Activated CD4-positive, alpha-beta T cell treated with anti-CD3 and anti-CD28 coated beads for 36 hours (primary cell): Measurements from ENCODE around the gene GALNT3. TPM values are rescaled to one million over a fixed set of nuclear protein-coding genes. Genes with fewer than 3 reads are reported as not detected.

ENCODE experiments used
- ATAC-seq: fragments of 200-7000 bp; cut with Tn5 transposase; one replicate; pipeline ENCODE4 v1.10.0; 2021; ENCODE audit warnings: mild to moderate bottlenecking, moderate library complexity
- CTCF ChIA-PET: fragments of 350-600 bp; sonication (Branson Sonifier 250); formaldehyde crosslinking; loops from one replicate; lab custom pipeline; 2021; ENCODE audit warnings: antibody characterized with exemption; lab: Charles Lee
- POLR2A ChIA-PET: fragments of 350-600 bp; sonication (Branson Sonifier 250); formaldehyde crosslinking; loops from one replicate; lab custom pipeline; 2021; ENCODE audit warnings: antibody characterized with exemption, inconsistent platforms; lab: Charles Lee
- DNase-seq: peaks from one replicate; pipeline ENCODE4 v3.0.0-alpha.2; 2020
- H3K27ac Mint-ChIP-seq: one replicate; pipeline ENCODE4 v1.8.0; 2021; ENCODE audit warnings: mixed read lengths
- H3K27me3 Mint-ChIP-seq: one replicate; pipeline ENCODE4 v1.8.0; 2021; ENCODE audit warnings: mixed read lengths
- H3K36me3 Mint-ChIP-seq: one replicate; pipeline ENCODE4 v1.8.0; 2021; ENCODE audit warnings: low read depth, mixed read lengths
- H3K4me1 Mint-ChIP-seq: one replicate; pipeline ENCODE4 v1.8.0; 2021; ENCODE audit warnings: mixed read lengths
- H3K4me3 Mint-ChIP-seq: one replicate; pipeline ENCODE4 v1.8.0; 2021; ENCODE audit warnings: mild to moderate bottlenecking, moderate library complexity, mixed read lengths
- H3K9me3 Mint-ChIP-seq: one replicate; pipeline ENCODE4 v1.8.0; 2021; ENCODE audit warnings: low read depth, mixed read lengths
- intact Hi-C, 2 experiments: fragments of 100-400 bp; cut with DNase I in 1 of 2; cut with micrococcal nuclease in 1 of 2; formaldehyde crosslinking; loops; one replicate each; pipeline versions ENCODE4 v1.14.2 to v1.15.1; 2022 to 2024; cut with DNase I, micrococcal nuclease
- total RNA-seq, 2 experiments: library from RNA; stranded (reverse); gene quantifications; one replicate each; pipeline ENCODE4 v1.2.3, GENCODE V29; 2021

Gene GALNT3
- total RNA-seq, 2 experiments from 2014 or later: 3.0 to 5.5 TPM

- CTCF ChIA-PET: no interaction called here
- POLR2A ChIA-PET: no interaction called here
- ATAC-seq (no peak), DNase-seq (no peak)
- H3K4me3 Mint-ChIP-seq: no peak overlapping the region
- no peaks in the 10 kb centered on the region for H3K4me1 Mint-ChIP-seq
- intact Hi-C loops: no loop called here
- H3K36me3 Mint-ChIP-seq: no peaks in the 10 kb centered on the region
- H3K27me3 Mint-ChIP-seq: peaks cover 8% of the 10 kb centered on the region
- no peak overlapping the region for H3K27ac Mint-ChIP-seq
- no peaks in the 10 kb centered on the region for H3K9me3 Mint-ChIP-seq
Measured at GRCh38 chr2:165818920-165819319, 24.9 kb upstream of the GALNT3 start.

DNA sequence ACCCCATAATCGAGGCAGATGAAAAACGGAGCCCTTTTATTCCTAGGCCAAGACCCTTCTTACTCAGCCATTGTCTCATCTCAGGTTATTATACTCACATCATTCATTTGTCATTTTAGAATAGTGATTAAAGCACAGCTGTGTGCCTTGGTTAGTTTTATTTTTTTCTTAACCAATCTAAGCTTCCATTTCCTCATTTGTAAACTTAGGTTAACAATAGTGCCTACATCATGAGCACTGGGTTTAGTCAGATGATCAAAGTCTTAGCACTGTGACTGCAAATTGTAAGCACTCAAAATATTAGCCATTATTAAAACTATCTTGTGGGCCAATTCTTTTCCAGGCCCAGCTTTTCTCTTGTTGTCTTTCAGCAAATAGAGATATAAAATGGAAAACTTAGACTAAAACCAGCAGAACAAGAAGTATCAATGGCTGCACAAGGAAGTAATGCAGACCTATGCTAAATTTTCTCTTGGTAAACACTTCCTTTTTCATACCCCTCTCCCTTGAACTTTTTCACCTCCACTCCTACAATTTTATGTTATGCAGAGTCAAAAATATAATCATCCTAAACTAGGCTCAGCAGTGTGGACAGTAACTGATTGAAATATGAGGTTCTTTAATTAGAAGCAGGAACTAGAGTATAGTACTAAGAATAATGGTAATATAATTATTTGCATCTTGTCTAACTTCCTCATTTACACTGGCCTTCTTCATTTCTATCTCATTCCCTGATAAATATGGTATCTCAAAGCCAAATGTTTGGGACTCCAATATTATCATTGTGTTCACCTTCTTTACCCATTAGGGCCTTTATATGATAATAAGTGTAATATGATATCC, 21.5 kb upstream of the GALNT3 start:
- ATAC-seq (no peak), DNase-seq (no peak)
- Mint-ChIP-seq H3K9me3 (no peaks in the 10 kb centered on the region), H3K4me3 (no peak overlapping the region), H3K36me3 (no peaks in the 10 kb centered on the region), H3K4me1 (no peaks in the 10 kb centered on the region), H3K27ac (no peak overlapping the region), H3K27me3 (no peaks in the 10 kb centered on the region)
- ChIA-PET POLR2A (no interaction called here), CTCF (no interaction called here)
- intact Hi-C loops: no loop called here

- CTCF ChIA-PET: interaction anchor here (0.6 kb wide), 1 partner anchor 42 kb away, joined by 3 read pairs; no protein-coding TSS in a partner anchor
- H3K36me3 Mint-ChIP-seq: no peaks in the 10 kb centered on the region
Measured at GRCh38 chr2:165814473-165814872, 20.4 kb upstream of the GALNT3 start.

GRCh38 chr2:165811592-165812370, 17.7 kb upstream of the GALNT3 start:
- POLR2A ChIA-PET: no interaction called here
- no peak overlapping the region for H3K4me3 Mint-ChIP-seq
- no peaks in the 10 kb centered on the region for H3K9me3 Mint-ChIP-seq
- H3K27me3 Mint-ChIP-seq: no peaks in the 10 kb centered on the region
- CTCF ChIA-PET: no interaction called here
- no peaks in the 10 kb centered on the region for H3K4me1 Mint-ChIP-seq
- intact Hi-C loops: no loop called here
- DNase-seq (no peak), ATAC-seq (no peak)
- no peaks in the 10 kb centered on the region for H3K36me3 Mint-ChIP-seq
- H3K27ac Mint-ChIP-seq: no peak overlapping the region

More at GRCh38 chr2:165814473-165814872, 20.4 kb upstream of the GALNT3 start:
- Mint-ChIP-seq H3K9me3 (no peaks in the 10 kb centered on the region), H3K4me1 (no peaks in the 10 kb centered on the region), H3K27ac (no peak overlapping the region), H3K4me3 (no peak overlapping the region), H3K27me3 (no peaks in the 10 kb centered on the region)
- intact Hi-C loops: no loop called here
- DNase-seq (no peak), ATAC-seq (no peak)
- POLR2A ChIA-PET: no interaction called here

GRCh38 chr2:165810418-165810817, 16.4 kb upstream of the GALNT3 start:
- Mint-ChIP-seq H3K36me3 (no peaks in the 10 kb centered on the region), H3K27me3 (no peaks in the 10 kb centered on the region), H3K9me3 (no peaks in the 10 kb centered on the region), H3K4me1 (no peaks in the 10 kb centered on the region), H3K27ac (no peak overlapping the region), H3K4me3 (no peak overlapping the region)
- ATAC-seq (no peak), DNase-seq (no peak)
- POLR2A ChIA-PET: no interaction called here
- intact Hi-C loops: no loop called here
- CTCF ChIA-PET: no interaction called here

GRCh38 chr2:165804719-165805118, 10.7 kb upstream of the GALNT3 start:
- no peaks in the 10 kb centered on the region for H3K36me3 Mint-ChIP-seq
- H3K27me3 Mint-ChIP-seq: peaks cover 5% of the 10 kb centered on the region
- ChIA-PET CTCF (no interaction called here), POLR2A (no interaction called here)
- intact Hi-C loops: no loop called here
- DNase-seq: no peak
- no peak for ATAC-seq
- peaks cover 2% of the 10 kb centered on the region for H3K9me3 Mint-ChIP-seq
- H3K4me1 Mint-ChIP-seq: no peaks in the 10 kb centered on the region
- H3K27ac Mint-ChIP-seq: no peak overlapping the region
- no peak overlapping the region for H3K4me3 Mint-ChIP-seq

DNA sequence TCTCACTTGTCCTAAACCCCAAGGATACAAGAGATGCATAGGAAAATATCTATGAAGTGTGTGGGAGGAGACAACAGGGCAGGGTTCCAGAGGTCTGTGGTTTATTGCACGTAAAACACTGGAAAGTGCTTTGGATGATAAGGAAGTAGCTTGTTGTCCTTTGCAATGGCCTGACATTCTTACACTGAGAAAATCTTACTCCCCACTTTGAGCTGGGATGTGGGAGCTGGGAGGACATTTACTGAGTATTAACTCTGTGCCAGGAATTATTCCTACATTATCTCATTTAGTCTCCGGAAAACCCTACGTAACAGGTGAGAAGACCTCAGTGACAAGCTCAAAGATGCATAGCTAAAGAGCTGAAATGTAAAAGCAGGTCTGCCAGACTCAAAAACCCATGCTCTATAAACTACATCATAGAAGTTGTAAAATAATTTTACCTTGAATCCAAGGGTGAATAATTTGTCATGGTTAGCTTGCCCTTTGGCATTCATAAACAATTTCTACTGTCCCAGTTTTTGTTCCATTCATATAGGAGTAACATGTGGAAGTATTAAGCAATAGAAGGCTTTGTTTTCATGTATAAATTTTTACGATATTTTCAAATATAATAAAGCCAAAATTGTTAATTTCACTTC, 9.2 kb upstream of the GALNT3 start:
- ATAC-seq (no peak), DNase-seq (no peak)
- Mint-ChIP-seq H3K4me3 (no peak overlapping the region), H3K27me3 (peaks cover 7% of the 10 kb centered on the region), H3K27ac (no peak overlapping the region), H3K36me3 (no peaks in the 10 kb centered on the region), H3K4me1 (no peaks in the 10 kb centered on the region), H3K9me3 (peaks cover 2% of the 10 kb centered on the region)
- ChIA-PET POLR2A (no interaction called here), CTCF (interaction anchor here (0.6 kb wide), 1 partner anchor 9 kb away, joined by 3 read pairs; the partner anchor contains the start of gene GALNT3)
- intact Hi-C loops: no loop called here

GRCh38 chr2:165801176-165801575, 7.1 kb upstream of the GALNT3 start:
- DNase-seq (no peak), ATAC-seq (no peak)
- H3K4me1 Mint-ChIP-seq: no peaks in the 10 kb centered on the region
- ChIA-PET POLR2A (no interaction called here), CTCF (no interaction called here)
- intact Hi-C loops: no loop called here
- no peak overlapping the region for H3K4me3 Mint-ChIP-seq
- peaks cover 13% of the 10 kb centered on the region for H3K27me3 Mint-ChIP-seq
- H3K9me3 Mint-ChIP-seq: peaks cover 2% of the 10 kb centered on the region
- no peaks in the 10 kb centered on the region for H3K36me3 Mint-ChIP-seq
- H3K27ac Mint-ChIP-seq: no peak overlapping the region

DNA sequence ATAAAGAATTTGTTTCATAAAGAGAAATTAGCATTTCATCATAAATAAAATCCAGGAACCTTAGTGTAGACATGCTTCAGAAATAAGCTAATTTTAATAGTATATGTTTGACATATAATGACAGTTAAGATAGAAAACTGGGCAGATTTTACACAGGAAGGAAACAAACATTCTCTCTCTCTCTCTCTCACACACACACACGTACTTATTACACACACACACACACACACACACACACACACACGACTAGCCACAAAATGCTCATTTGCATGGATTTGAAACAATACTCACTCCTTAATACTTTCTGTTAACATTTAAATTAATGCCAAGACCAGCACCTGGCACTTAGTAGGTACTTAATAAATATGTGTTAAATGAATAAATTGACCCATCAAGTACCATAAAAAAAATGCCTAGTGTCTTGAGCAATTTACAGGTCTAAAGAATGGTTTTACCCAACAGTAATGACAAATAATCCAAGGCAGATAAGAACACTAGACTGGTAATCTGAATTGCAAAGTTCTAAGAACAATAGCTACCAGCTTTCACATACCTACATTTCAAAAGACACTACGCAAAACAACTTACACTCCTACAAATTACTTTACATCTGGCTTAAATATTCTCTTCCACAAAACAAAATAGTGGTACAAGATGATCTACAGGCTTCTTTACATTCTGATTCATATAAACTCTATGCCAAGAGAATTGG, 2.9 kb upstream of the GALNT3 start:
- peaks cover 2% of the 10 kb centered on the region for H3K9me3 Mint-ChIP-seq
- POLR2A ChIA-PET: no interaction called here
- H3K27me3 Mint-ChIP-seq: peaks cover 29% of the 10 kb centered on the region
- CTCF ChIA-PET: interaction anchor here (1.6 kb wide), 1 partner anchor 78 kb away, joined by 5 read pairs; no protein-coding TSS in a partner anchor
- H3K4me1 Mint-ChIP-seq: peaks cover 15% of the 10 kb centered on the region
- DNase-seq (no peak), ATAC-seq (no peak)
- intact Hi-C loops: no loop called here
- no peak overlapping the region for H3K27ac Mint-ChIP-seq
- H3K4me3 Mint-ChIP-seq: no peak overlapping the region
- H3K36me3 Mint-ChIP-seq: peaks cover 3% of the 10 kb centered on the region

DNA sequence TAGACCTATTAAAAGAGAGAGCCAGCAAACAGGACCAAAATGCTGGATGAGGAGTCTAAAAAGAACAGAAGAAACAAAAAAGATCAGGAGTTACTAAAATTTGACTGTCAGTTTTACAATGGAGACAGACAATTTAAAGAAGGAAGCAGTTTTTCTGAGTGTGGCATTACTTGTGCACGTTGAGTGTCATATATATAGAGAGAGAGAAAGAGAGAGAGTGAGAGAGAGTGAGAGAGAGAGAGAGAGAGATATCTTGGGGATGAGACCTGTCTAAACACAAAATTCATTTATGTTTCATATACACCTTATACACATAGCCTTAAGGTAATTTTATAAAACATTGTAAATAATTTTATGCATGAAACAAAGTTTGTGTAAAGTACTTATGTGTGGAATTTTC, 2.1 kb upstream of the GALNT3 start:
- H3K4me3 Mint-ChIP-seq: no peak overlapping the region
- DNase-seq: no peak
- no peak overlapping the region for H3K27ac Mint-ChIP-seq
- intact Hi-C loops: no loop called here
- peaks cover 3% of the 10 kb centered on the region for H3K36me3 Mint-ChIP-seq
- peaks cover 15% of the 10 kb centered on the region for H3K4me1 Mint-ChIP-seq
- peaks cover 2% of the 10 kb centered on the region for H3K9me3 Mint-ChIP-seq
- no peak for ATAC-seq
- peaks cover 35% of the 10 kb centered on the region for H3K27me3 Mint-ChIP-seq
- ChIA-PET CTCF (no interaction called here), POLR2A (no interaction called here)

DNA sequence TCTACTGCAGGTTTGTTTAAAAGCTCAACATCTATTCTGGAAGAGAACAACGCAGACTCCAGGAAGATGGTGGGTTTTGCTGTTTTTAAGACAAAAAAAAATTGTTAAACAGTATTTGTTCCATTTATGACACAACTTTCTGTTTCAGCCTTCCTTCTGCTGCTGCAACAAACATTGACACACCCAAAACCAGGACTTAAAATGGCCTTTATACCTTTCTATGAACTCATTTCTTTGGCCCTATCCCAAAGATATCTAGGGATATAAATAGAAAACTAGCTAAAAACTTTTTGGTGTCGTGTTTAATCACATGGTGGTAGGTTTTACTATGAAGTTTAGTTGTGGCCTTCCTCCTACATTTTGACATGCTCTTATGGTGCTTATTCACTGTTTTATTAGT, 964 bp upstream of the GALNT3 start:
- intact Hi-C loops: loop anchor here in 1 of 2 experiments (2.0 kb wide), 1 partner anchor 82 kb away; no protein-coding TSS in a partner anchor

More for the DNA sequence above, 964 bp upstream of the GALNT3 start:
- H3K4me3 Mint-ChIP-seq: peak overlapping the region; percentile 83
- peaks cover 3% of the 10 kb centered on the region for H3K36me3 Mint-ChIP-seq
- CTCF ChIA-PET: interaction anchor here (0.8 to 1.3 kb wide), 2 partner anchors 79 to 1469 kb away, joined by 3 to 6 read pairs; no protein-coding TSS in a partner anchor
- peaks cover 2% of the 10 kb centered on the region for H3K9me3 Mint-ChIP-seq
- peaks cover 15% of the 10 kb centered on the region for H3K4me1 Mint-ChIP-seq
- peak overlapping the region; percentile 91 for H3K27ac Mint-ChIP-seq
- POLR2A ChIA-PET: no interaction called here
- peak; percentile 14 for ATAC-seq
- DNase-seq: no peak
- peaks cover 32% of the 10 kb centered on the region for H3K27me3 Mint-ChIP-seq
